Colonic mucosa (tissue), 4 donors: ENCODE results near the gene EIF4E1B. TPM values are rescaled to one million over a fixed set of nuclear protein-coding genes. Genes with fewer than 3 reads are reported as not detected.
A peak's percentile ranks its signal among the peaks of the same experiment; 100 is the strongest.

Experiments
- DNase-seq: peaks from one replicate; pipeline ENCODE4 v3.0.0-alpha.2; 2020
- H3K27ac ChIP-seq: fragments of 200-600 bp; one replicate; pipeline ENCODE4 v1.8.0; 2021
- H3K27me3 ChIP-seq: fragments of 200-600 bp; one replicate; pipeline ENCODE4 v1.8.0; 2021
- H3K36me3 ChIP-seq: fragments of 200-600 bp; one replicate; pipeline ENCODE4 v1.8.0; 2021
- H3K4me1 ChIP-seq: fragments of 200-600 bp; one replicate; pipeline ENCODE4 v1.8.0; 2021; ENCODE audit warnings: mild to moderate bottlenecking
- H3K4me3 ChIP-seq: fragments of 200-600 bp; one replicate; pipeline ENCODE4 v1.8.0; 2021
- H3K9ac ChIP-seq, 2 donors: one replicate each; pipeline ENCODE4 v1.7.0; 2013; ENCODE audit warnings: control low read depth in 2 of 2, low read depth in 2 of 2, low read length in 2 of 2
- H3K9me3 ChIP-seq: fragments of 200-600 bp; one replicate; pipeline ENCODE4 v1.8.0; 2021
- CTCF ChIP-seq: fragments of 200-600 bp; IDR thresholded peaks from one replicate; pipeline ENCODE4 v1.8.0; 2022; ENCODE audit warnings: antibody characterized with exemption, mild to moderate bottlenecking
- intact Hi-C: fragments of 100-400 bp; cut with DNase I; formaldehyde crosslinking; loops from one replicate; pipeline ENCODE4 v1.14.1; 2022
- total RNA-seq, 2 donors: library from RNA; stranded (reverse); fragmentation: NEBNext Ultra II Directional in 1 of 2; extraction: Animal tissue kit (Norgen Biotek cat#: 25700) in 1 of 2; gene quantifications; one replicate each; pipeline ENCODE4 v1.2.1, GENCODE V29; 2021
- donor health status: healthy.
- donor health status: DM: no; HTN: no; CAD: no.
- donor health status: DM: no; HTN: no; CAD: no.

The EIF4E1B gene
- total RNA-seq, 2 donors from 2014 or later = not detected

DNA sequence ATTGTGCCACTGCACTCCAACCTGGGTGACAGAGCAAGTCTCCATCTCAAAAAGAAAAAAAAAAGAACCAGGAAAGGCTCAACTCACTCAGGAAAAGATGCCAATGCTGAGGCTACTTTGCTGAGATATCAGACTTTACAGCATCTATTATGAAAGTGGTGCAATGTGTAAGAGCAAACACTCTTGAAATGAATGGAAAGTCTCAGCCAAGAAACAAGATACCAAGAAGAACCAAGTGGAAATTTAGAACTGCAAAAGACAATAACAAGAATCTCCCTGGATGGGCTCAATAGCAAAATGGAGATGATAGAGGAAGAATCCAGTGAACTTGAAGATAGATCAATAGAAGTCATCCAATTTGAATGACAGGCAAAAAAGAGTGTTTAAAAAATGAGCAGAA is 54.5 kb downstream of the EIF4E1B start:
- DNase-seq = no peak
- TF ChIP-seq CTCF = no peak
- Histone ChIP-seq H3K9me3 (no peaks in the 10 kb centered on the region), H3K4me3 (no peak overlapping the region), H3K4me1 (no peaks in the 10 kb centered on the region), H3K36me3 (no peaks in the 10 kb centered on the region), H3K27me3 (peaks cover 7% of the 10 kb centered on the region), H3K9ac (no peak overlapping the region), H3K27ac (no peak overlapping the region)
- intact Hi-C loops = no loop called here

GRCh38 chr5:176687247-176687646 is 56.8 kb downstream of the EIF4E1B start:
- intact Hi-C loops = no loop called here
- H3K36me3 ChIP-seq = no peaks in the 10 kb centered on the region
- TF ChIP-seq CTCF = no peak
- H3K9me3 ChIP-seq = no peaks in the 10 kb centered on the region
- H3K4me3 ChIP-seq = no peak overlapping the region
- H3K4me1 ChIP-seq = no peaks in the 10 kb centered on the region
- no peak overlapping the region for H3K9ac ChIP-seq
- H3K27me3 ChIP-seq = no peaks in the 10 kb centered on the region
- no peak overlapping the region for H3K27ac ChIP-seq
- no peak for DNase-seq

DNA sequence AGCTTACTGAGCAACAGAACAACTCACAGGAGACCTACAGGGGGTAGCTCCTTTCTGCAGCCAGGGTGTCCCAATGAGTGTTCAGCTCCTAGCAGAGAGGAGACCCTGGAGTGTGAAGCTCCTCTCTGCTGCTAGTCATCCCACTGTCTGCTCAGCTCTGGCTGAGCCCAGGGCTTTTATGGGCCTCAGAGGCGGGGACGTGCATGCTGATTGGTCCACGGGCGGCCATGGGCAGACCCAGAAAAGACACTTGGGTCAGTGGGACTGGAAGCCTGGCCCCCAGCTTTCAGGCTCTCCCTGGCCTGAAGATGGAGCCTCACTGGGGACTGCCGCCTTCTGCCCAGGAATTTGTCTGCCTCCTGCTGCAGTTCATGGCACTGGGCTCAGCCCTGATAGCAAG is 57.4 kb downstream of the EIF4E1B start:
- H3K36me3 ChIP-seq = no peaks in the 10 kb centered on the region
- no peak overlapping the region for H3K27ac ChIP-seq
- intact Hi-C loops = no loop called here
- no peaks in the 10 kb centered on the region for H3K27me3 ChIP-seq
- H3K4me3 ChIP-seq = no peak overlapping the region
- H3K9ac ChIP-seq = no peak overlapping the region
- no peak for DNase-seq
- H3K9me3 ChIP-seq = no peaks in the 10 kb centered on the region
- no peak for TF ChIP-seq CTCF
- peaks cover 4% of the 10 kb centered on the region for H3K4me1 ChIP-seq

DNA sequence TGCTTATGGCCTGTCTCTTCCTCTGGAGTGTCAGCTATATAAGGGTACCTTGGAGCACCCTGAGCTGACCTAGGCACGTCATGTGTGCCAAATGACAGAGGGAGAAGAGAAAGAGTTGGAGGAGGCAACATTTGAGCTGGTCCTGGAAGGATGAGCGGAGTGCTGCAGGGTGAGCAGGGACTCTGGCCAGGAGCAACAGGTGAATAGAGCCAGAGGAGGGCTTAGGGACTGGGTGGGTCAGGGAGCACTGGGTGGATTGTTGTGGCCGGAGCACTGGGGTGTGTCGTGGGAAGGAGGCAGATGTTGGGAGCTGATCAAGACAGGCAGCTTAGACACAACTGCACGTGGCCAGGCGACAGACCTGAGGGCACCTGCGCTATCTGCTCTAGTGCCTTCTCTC is 60.4 kb downstream of the EIF4E1B start:
- no peak overlapping the region for H3K27ac ChIP-seq

DNA sequence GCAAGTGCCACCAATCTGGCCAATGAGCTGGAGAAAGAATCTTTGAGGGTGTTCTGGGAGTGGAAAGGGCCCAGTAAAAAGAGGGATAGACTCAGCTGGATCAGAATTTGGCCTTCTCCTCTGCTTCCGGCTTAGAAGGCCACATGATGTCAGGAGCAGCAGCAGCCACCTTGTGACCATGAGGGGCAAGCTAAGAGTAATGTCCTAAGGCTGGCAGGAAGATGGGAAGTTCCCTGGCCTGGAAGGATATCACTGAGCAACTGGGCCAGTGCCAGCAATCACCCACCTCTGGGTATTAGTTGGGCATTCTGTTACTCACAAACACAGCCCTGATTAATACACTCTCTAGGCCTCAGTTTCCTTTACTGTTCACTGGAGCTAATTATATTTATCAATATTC is 61.0 kb downstream of the EIF4E1B start:
- no peak for DNase-seq
- no peak for TF ChIP-seq CTCF
- Histone ChIP-seq H3K36me3 (no peaks in the 10 kb centered on the region), H3K4me3 (no peak overlapping the region), H3K9ac (no peak overlapping the region), H3K27me3 (no peaks in the 10 kb centered on the region), H3K27ac (no peak overlapping the region), H3K4me1 (peaks cover 8% of the 10 kb centered on the region), H3K9me3 (no peaks in the 10 kb centered on the region)
- intact Hi-C loops = no loop called here

More for the DNA sequence above, 60.4 kb downstream of the EIF4E1B start:
- Histone ChIP-seq H3K4me1 (peaks cover 8% of the 10 kb centered on the region), H3K36me3 (no peaks in the 10 kb centered on the region), H3K27me3 (no peaks in the 10 kb centered on the region), H3K4me3 (no peak overlapping the region), H3K9ac (no peak overlapping the region), H3K9me3 (no peaks in the 10 kb centered on the region)
- no peak for TF ChIP-seq CTCF
- intact Hi-C loops = no loop called here
- DNase-seq = no peak

DNA sequence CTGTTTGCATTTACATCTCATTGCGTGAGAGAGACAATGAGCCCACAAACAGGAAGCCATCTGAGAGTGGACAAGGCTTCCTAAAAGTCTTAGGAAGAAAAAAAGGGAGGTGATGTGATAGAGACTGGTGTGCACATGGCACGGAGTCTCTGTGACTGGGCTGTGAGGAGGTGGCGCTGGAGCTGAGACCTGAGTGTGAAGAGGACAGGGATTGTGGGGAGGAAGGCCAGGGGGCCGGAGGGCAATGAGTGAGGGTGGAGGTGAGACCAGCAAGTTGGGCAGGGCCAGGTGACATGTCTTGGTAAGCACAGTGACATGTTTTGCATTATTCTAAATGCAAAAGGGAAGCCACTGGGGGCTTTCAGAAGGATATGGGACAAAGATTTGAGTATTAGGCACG is 61.9 kb downstream of the EIF4E1B start:
- no peak for TF ChIP-seq CTCF
- no peaks in the 10 kb centered on the region for H3K36me3 ChIP-seq
- H3K4me3 ChIP-seq = no peak overlapping the region
- peaks cover 8% of the 10 kb centered on the region for H3K4me1 ChIP-seq
- peak overlapping the region in 1 of 2 donors; percentile 61 for H3K9ac ChIP-seq
- DNase-seq = peak; percentile 22
- H3K9me3 ChIP-seq = no peaks in the 10 kb centered on the region
- no peaks in the 10 kb centered on the region for H3K27me3 ChIP-seq
- H3K27ac ChIP-seq = no peak overlapping the region
- intact Hi-C loops = no loop called here
